GM12878 (cell line): ENCODE data around the gene LIF. TPM values are rescaled to one million over a fixed set of nuclear protein-coding genes. Genes with fewer than 3 reads are reported as not detected.

Source experiments
- ATAC-seq: fragments of 200-7000 bp; cut with Tn5 transposase; 3 replicates; pipeline ENCODE4 v1.9.1; 2020; ENCODE audit warnings: mild to moderate bottlenecking, moderate library complexity
- BruUV-seq: library from RNA; stranded (reverse); fragments of 400-500 nt; replicated peaks from 2 replicates; lab custom pipeline; 2021; lab: Mats Ljungman, UMichigan
- CTCF ChIA-PET: fragments of 300-600 bp; sonication (Branson Sonifier 250); formaldehyde crosslinking; extraction: SDS; loops from one replicate; lab custom pipeline; 2021; ENCODE audit warnings: inconsistent platforms; lab: Yijun Ruan, JAX
- POLR2A ChIA-PET: fragments of 350-600 bp; formaldehyde crosslinking; extraction: SDS; loops from one replicate; lab custom pipeline; 2021; ENCODE audit warnings: inconsistent platforms; lab: Charles Lee
- RAD21 ChIA-PET: fragments of 300-600 bp; sonication (Branson Sonifier 250); formaldehyde crosslinking; loops from one replicate; lab custom pipeline; 2023; ENCODE audit warnings: antibody characterized with exemption; ENCODE audit not compliant: unreplicated experiment; lab: Charles Lee
- SMC1A ChIA-PET: fragments of 300-600 bp; sonication (Branson Sonifier 250); formaldehyde crosslinking; loops from one replicate; lab custom pipeline; 2023; ENCODE audit not compliant: unreplicated experiment, uncharacterized antibody; lab: Charles Lee
- DNase-seq: peaks from one replicate; pipeline ENCODE4 v3.0.0-alpha.2; 2011; ENCODE audit warnings: low read depth, low spot score
- FAIRE-seq: peaks from 3 replicates; lab custom pipeline; 2011; peaks lifted over from hg19 to GRCh38; lab: Jason Lieb, UNC
- H2AFZ ChIP-seq: 2 replicates; pipeline ENCODE4 v1.6.0; 2011; ENCODE audit warnings: low read depth, low read length, control low read depth; ENCODE audit not compliant: control insufficient read depth
- H3K27ac ChIP-seq: 2 replicates; pipeline ENCODE4 v1.5.1; 2011; ENCODE audit warnings: control low read depth; ENCODE audit not compliant: control insufficient read depth, insufficient read depth
- H3K27me3 ChIP-seq, 2 experiments: replicated peaks in 1 of 2; 2 replicates each; pipeline versions ENCODE4 v1.6.0 to v1.6.1; 2011; ENCODE audit warnings: low read length in 1 of 2; ENCODE audit not compliant: control insufficient read depth in 2 of 2, insufficient read depth in 2 of 2
- H3K36me3 ChIP-seq, 2 experiments: 2 replicates each; pipeline ENCODE4 v1.5.1; 2011; ENCODE audit warnings: low read length in 1 of 2; ENCODE audit not compliant: control insufficient read depth in 2 of 2, insufficient read depth in 2 of 2
- H3K4me1 ChIP-seq: 2 replicates; pipeline ENCODE4 v1.6.1; 2011; ENCODE audit warnings: mild to moderate bottlenecking, low read length, moderate library complexity, mixed read lengths; ENCODE audit not compliant: control insufficient read depth, insufficient read depth
- H3K4me2 ChIP-seq: 2 replicates; pipeline ENCODE4 v1.6.0; 2011; ENCODE audit warnings: control low read depth; ENCODE audit not compliant: control insufficient read depth, insufficient read depth
- H3K4me3 ChIP-seq: fragments of 200-600 bp; sonication (generic); 2 replicates; pipeline ENCODE4 v1.5.1; 2016
- H3K79me2 ChIP-seq: 2 replicates; pipeline ENCODE4 v1.6.0; 2011; ENCODE audit warnings: low read length; ENCODE audit not compliant: control insufficient read depth, insufficient read depth
- H3K9ac ChIP-seq: 2 replicates; pipeline ENCODE4 v1.8.0; 2011; ENCODE audit warnings: low read length, control low read depth, mixed read lengths; ENCODE audit not compliant: control insufficient read depth, insufficient read depth
- H3K9me3 ChIP-seq: replicated peaks from 3 replicates; pipeline ENCODE4 v1.5.1; 2011; ENCODE audit warnings: mild to moderate bottlenecking, low read length; ENCODE audit not compliant: control insufficient read depth, insufficient read depth
- H4K20me1 ChIP-seq: 2 replicates; pipeline ENCODE4 v1.6.0; 2011; ENCODE audit not compliant: control insufficient read depth, insufficient read depth
- ATF7 ChIP-seq: fragments of 450-650 bp; IDR thresholded peaks from 2 replicates; pipeline ENCODE4 v1.6.1; 2016; ENCODE audit warnings: low read depth, mild to moderate bottlenecking
- BCLAF1 ChIP-seq: fragments of 450-650 bp; IDR thresholded peaks from 2 replicates; pipeline ENCODE4 v1.6.1; 2017; ENCODE audit warnings: antibody characterized with exemption, mild to moderate bottlenecking, moderate library complexity
- IRF3 ChIP-seq: fragments of 450-650 bp; IDR thresholded peaks from 2 replicates; pipeline ENCODE4 v1.6.1; 2014; ENCODE audit warnings: mild to moderate bottlenecking
- KDM1A ChIP-seq: fragments of 200-600 bp; sonication (generic); IDR thresholded peaks from 2 replicates; pipeline ENCODE4 v1.6.1; 2016; ENCODE audit warnings: borderline replicate concordance
- MYB ChIP-seq: fragments of 150-350 bp; IDR thresholded peaks from 2 replicates; pipeline ENCODE4 v1.6.1; 2014; ENCODE audit warnings: mild to moderate bottlenecking, low read depth, low read length, borderline replicate concordance
- MYC ChIP-seq: IDR thresholded peaks from 2 replicates; pipeline ENCODE4 v1.6.1; 2011; ENCODE audit warnings: mild to moderate bottlenecking, low read length, moderate library complexity, inconsistent platforms; ENCODE audit not compliant: insufficient read depth, insufficient replicate concordance, insufficient read length, severe bottlenecking
- NKRF ChIP-seq: fragments of 450-650 bp; conservative IDR thresholded peaks from 2 replicates; pipeline ENCODE4 v1.6.1; 2017; ENCODE audit warnings: mild to moderate bottlenecking, moderate library complexity
- NRF1 ChIP-seq: conservative IDR thresholded peaks from 2 replicates; pipeline ENCODE4 v1.6.1; 2011; ENCODE audit warnings: mild to moderate bottlenecking, low read depth, low read length, improper control_type of control experiment
- TARDBP ChIP-seq: IDR thresholded peaks from 2 replicates; pipeline ENCODE4 v1.6.1; 2016; ENCODE audit warnings: borderline replicate concordance
- TCF7 ChIP-seq: IDR thresholded peaks from 2 replicates; pipeline ENCODE4 v1.6.1; 2014; ENCODE audit warnings: antibody characterized with exemption, borderline replicate concordance
- ZNF217 ChIP-seq: fragments of 450-650 bp; IDR thresholded peaks from 2 replicates; pipeline ENCODE4 v1.6.1; 2017; ENCODE audit warnings: antibody characterized with exemption, mild to moderate bottlenecking
- ZNF687 ChIP-seq: fragments of 450-650 bp; IDR thresholded peaks from 2 replicates; pipeline ENCODE4 v1.6.1; 2017; ENCODE audit warnings: mild to moderate bottlenecking, moderate library complexity
- WGBS: methylation state at CpG from one replicate; pipeline ENCODE4 v1.1.6; 2016; ENCODE audit warnings: low lambda C conversion rate; ENCODE audit not compliant: insufficient replicate concordance, insufficient coverage; ENCODE audit errors: missing lambda C conversion rate; 5-methylcytosine and 5-hydroxymethylcytosine counted together
- in situ Hi-C: fragments of 300-500 bp; cut with MboI; formaldehyde crosslinking; loops from 9 replicates; pipeline ENCODE4 v1.14.3; 2018; ENCODE audit warnings: mixed read lengths
- intact Hi-C: fragments of 100-400 bp; cut with micrococcal nuclease; formaldehyde crosslinking; loops from one replicate; pipeline ENCODE4 v1.14.2; 2022; ENCODE audit not compliant: unreplicated experiment
- polyA plus RNA-seq, 11 experiments: library from polyadenylated mRNA; depleted of rRNA in 4 of 11; unstranded in 6 of 11; stranded (reverse) in 5 of 11; fragments of >200 nt; fragmentation: Nextera tagmentation in 4 of 11; fragmentation: Illumina TruSeq in 1 of 11; extraction: Ambion mirVana in 4 of 11; extraction: Trizol in 1 of 11; gene quantifications; 1 replicate in 1 of 11; 2 replicates in 10 of 11; pipeline versions ENCODE4 v1.2.1 to v1.2.3, GENCODE V29; 2011 to 2016; ENCODE audit warnings: inconsistent platforms in 2 of 11, missing spikeins in 2 of 11, low read depth in 1 of 11
- total RNA-seq, 4 experiments: library from RNA; depleted of rRNA in 3 of 4; stranded (reverse); fragments of >200 nt in 3 of 4; fragmentation: Illumina TruSeq in 1 of 4; extraction: Trizol in 1 of 4; gene quantifications; 2 replicates each; pipeline versions ENCODE4 v1.2.1 to v1.2.3, GENCODE V29; 2013 to 2021

Gene LIF
- total and polyA plus RNA-seq, 10 of the 15 experiments (the other 5 are each of a cell fraction or from before 2014, with no cell fraction given) = 0.05 to 3.4 (median 0.97) TPM

- H3K4me3 ChIP-seq = no peak overlapping the region
- TF ChIP-seq NRF1 = no peak
- TF ChIP-seq BCLAF1 = no peak
- TF ChIP-seq TARDBP = no peak
- TF ChIP-seq ZNF687 = no peak
- TF ChIP-seq MYB = no peak
- TF ChIP-seq ZNF217 = no peak
- no peak for TF ChIP-seq TCF7
- no peak for TF ChIP-seq ATF7
- no peak for TF ChIP-seq NKRF
- no peak for TF ChIP-seq MYC
- TF ChIP-seq KDM1A = no peak
- TF ChIP-seq IRF3 = no peak
Measured at GRCh38 chr22:30235687-30236170, 10.8 kb downstream of the LIF start.

More at GRCh38 chr22:30235687-30236170, 10.8 kb downstream of the LIF start:
- Histone ChIP-seq H3K4me1 (no peaks in the 10 kb centered on the region), H3K9me3 (no peaks in the 10 kb centered on the region), H3K27me3 (0 out of 4 replicates have a peak, but pooled peaks cover 0 to 3% of the 10 kb centered on the region in 2 experiments), H3K36me3 (no peaks in the 10 kb centered on the region), H2AFZ (no peak overlapping the region), H3K79me2 (no peaks in the 10 kb centered on the region), H3K27ac (no peak overlapping the region), H3K4me2 (no peak overlapping the region), H3K9ac (no peak overlapping the region), H4K20me1 (no peaks in the 10 kb centered on the region)
- in situ Hi-C loops (no loop called here), intact Hi-C loops (no loop called here)
- RAD21 ChIA-PET = no interaction called here
- WGBS = 18% methylated on average over 10 of the region's 10 CpGs
- FAIRE-seq (no peak), DNase-seq (no peak), ATAC-seq (no peak)
- CTCF ChIA-PET = no interaction called here
- SMC1A ChIA-PET = interaction anchor here (0.6 kb wide), 1 partner anchor 116 kb away, joined by 3 read pairs; no protein-coding TSS in a partner anchor
- no TSS peak for BruUV-seq
- POLR2A ChIA-PET = no interaction called here
